Hippocampal formation (tissue), 2 donors: ENCODE results near the gene MSI2.

Source experiments
- DNase-seq, 2 donors: peaks; one replicate each; lab custom pipeline; 2025; lab: John Stamatoyannopoulos, UW

MSI2 gene

DNA sequence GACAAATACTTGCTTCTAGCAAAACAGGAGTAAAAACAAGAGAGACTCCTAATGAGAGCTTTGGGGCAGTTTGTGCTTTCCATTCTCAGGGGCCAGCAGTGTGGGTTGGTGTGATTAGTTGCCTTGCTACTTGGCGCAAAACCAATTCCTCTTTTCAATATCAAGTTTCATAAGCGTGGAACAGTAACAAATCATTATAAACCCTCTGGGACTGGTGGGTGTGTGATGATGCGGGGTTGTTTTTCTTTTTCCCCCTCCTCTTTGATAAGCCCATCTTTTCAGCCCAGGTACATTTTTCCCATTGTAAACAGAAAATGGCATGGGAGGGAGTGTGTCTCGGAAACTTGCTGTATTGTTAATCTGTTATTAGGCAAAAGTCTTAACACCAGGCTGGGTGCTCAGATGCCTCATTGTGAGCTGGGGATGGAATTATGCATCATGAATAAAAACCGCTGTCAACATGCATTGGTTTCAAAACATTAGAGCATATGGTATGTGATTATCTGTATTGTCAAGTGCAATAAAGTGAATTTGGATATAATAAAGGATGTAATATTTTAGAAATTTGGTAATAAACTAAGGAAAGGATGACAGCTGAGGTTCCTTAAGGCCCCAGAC lies 322.4 kb downstream of the MSI2 start:
- DNase-seq: no peak

DNA sequence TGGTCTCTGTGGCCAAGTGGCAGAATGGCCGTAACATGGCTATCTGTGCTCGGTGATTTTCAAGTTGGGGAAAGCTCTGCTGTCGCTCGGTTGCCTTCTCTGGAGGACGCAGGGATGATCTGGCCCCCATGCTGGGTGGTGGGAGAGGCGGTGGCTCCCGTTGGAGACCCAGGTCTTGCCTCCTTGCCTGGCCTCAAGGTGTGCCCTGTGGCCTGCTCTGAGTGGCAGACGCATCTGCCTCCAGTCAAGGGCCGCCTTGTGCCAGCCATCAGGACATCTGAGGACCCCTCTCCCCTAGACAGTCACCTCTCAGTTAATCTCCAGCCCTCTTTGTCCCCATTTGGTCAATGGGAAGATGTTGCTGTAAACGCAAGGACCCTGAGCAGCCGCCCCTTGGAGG lies 322.9 kb downstream of the MSI2 start:
- DNase-seq: no peak

DNA sequence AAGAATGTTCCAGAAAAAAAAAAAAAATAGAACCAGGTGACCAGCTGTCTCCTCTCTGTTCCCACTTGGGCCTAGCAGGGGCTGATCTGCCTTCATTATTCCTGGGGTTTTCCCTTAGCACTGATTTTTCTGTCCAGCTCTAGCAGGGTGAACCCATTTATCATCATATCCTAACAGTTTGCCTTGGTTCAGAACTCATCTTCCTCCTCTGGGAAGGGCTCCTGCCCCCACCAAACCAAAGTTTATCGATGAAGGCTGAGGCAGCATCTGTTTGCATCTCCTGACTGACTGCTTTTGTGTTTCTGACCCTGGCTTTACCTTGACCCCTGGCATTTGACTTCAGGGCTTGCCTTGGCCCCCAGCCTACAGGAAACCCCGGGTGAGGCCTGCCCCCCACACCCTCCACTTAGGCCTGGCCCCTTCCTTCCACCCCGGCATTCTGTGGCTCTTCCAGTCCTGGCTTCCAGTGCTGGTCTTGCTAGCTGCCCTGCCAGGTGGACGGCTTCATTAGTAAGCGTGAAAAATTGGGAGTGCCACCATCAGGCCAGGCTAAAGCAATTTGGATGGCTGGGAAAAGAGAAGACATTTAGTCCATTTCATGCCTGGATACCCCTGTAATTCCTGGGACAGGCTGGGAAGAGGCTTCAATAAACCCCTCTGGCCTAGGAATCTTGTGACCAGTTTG lies 323.9 kb downstream of the MSI2 start:
- no peak for DNase-seq

DNA sequence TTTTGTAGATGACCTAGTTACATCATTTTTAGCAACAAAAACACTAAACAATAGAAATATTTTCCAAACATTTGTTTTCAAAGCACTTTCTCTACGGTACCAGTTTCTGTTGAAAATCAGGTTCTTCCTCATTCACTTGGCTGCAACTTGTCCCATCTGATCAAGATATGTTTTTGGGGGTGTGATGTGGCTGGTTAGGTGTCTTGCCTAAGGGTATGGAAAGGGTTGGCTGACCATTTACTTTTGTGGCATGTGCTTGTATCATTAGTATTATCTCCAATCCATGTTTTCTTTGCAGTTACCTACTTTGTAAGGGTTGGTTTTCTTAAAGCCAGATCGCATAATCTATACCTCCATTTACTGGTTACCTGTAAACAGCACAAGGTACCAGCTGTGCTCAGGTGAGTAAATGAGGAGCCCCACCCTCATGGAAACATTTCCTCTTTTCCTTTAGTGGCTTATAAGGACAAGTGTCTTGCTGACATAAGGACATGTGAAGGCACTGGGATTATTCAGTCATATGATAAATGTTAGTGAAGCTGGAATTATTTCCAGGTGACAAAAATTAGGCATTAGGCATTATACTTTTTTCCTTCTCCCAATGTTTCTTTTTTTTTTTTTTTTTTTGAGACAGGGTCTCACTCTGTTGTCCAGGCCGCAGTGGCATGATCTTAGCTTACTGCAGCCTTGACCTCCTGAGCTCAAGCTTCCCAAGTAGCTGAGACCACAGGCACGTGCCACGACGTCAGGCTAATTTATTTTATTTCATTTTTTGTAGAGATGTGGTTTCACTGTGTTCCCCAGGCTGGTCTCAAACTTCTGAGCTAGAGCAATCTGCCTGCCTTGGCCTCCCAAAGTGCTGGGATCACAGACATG lies 326.8 kb downstream of the MSI2 start:
- no peak for DNase-seq

DNA sequence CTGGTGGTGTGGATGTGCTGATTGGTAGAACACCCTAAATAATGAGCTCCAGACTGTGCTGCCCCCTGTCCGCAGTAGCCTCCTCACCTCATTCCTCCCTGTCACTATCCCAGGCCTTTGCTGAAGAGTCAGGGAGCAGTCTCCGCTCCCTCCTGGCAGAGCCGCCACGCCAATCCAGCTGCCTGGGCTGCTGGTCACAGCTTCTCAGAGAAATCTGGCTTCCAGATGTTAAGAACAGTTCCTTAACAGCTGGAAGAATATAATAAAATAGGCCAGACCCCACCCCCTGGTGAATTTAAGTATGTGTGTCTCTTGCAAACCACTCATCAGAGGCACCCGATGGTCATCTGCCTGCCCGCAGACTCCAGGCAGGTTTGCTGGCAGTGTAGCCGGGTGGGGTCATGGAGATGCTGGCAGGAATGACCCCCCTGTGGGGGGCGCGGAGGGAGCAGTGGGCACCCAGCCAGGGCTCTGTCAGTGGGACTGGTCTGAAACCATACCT lies 327.8 kb downstream of the MSI2 start:
- no peak for DNase-seq

DNA sequence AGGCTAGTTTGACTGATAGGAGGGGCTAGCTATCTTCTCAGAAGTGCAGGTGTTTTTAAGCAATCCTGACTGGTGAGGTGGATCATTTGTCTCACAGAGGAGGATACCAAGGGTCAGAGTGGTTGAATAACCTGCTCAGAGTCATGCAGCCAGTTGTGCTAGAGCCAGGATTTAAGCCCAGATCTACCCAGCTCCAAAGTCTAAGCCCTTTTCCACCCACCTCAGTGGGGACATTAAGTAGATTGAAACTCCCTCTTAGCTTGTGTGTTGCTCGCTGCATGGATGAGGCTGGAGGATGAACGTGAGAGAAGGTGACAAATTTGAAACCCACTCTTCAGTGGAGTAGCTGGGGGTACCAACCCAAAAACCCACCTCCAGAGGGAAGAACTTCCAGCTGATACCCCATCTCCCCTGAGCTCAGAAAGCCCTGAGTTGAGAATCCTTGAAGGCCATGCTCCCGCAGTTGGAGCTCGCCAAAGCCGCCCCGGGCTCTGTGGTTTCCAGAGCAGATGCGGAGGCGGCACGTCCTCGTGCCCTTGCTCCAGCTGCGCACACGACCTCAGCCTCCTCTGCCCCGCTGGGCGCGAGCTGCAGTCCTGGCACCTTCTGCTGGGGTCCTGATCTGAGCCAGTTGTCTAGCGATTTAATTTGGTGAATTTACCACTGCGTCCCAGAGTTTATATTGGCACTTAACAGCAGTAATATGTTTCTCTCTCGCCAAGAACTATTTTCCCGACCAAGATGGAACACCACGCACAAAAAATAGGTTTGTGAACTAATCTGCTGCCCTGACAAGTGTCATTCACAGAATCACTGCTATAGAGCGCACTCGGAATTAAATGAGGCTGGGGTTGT lies 329.2 kb downstream of the MSI2 start:
- DNase-seq: no peak

DNA sequence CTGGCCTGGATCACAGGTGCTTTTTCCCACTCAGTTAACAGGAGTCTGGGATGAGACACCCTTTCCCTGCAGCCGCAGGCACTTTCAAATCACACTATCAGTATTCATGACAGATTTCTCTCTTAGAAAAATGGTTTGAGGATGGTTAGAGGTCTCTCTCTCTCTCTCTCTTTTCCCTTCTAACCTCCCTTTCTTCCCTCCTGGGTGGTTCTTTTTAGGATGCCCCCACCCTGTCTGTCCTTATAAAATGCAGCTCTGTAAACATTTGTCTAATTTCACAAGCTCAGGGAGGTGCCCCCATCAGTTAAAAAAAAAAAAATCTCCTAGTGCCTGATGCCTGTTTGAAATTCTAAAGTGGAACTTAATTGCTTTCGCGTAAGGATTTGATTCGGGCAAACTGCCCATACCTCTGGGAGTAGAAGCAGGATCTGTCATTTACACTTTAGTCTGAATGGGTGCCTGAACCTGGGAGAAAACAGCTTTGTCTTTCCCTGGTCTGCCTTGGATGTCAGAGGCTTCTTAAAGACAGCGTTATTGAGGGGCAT lies 329.9 kb downstream of the MSI2 start:
- no peak for DNase-seq

DNA sequence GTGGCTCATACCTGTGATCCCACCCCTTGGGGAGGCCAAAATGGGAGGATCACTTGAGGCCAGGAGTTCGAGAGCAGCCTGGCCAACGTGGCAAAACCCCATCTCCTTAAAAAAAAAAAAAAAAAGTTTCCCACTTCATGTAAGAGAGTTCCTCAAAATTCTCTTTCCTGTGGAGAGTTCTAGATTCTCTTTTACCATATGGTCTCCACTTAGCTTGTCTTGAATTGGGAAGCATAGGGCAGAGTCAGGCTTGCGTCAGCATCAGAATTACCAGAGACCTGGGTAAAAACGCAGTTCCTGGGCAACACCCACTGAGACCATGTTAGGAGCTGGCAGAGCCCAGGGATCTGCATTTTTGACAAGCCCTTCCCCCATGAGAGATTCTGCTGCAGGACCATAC lies 330.4 kb downstream of the MSI2 start:
- DNase-seq: no peak

DNA sequence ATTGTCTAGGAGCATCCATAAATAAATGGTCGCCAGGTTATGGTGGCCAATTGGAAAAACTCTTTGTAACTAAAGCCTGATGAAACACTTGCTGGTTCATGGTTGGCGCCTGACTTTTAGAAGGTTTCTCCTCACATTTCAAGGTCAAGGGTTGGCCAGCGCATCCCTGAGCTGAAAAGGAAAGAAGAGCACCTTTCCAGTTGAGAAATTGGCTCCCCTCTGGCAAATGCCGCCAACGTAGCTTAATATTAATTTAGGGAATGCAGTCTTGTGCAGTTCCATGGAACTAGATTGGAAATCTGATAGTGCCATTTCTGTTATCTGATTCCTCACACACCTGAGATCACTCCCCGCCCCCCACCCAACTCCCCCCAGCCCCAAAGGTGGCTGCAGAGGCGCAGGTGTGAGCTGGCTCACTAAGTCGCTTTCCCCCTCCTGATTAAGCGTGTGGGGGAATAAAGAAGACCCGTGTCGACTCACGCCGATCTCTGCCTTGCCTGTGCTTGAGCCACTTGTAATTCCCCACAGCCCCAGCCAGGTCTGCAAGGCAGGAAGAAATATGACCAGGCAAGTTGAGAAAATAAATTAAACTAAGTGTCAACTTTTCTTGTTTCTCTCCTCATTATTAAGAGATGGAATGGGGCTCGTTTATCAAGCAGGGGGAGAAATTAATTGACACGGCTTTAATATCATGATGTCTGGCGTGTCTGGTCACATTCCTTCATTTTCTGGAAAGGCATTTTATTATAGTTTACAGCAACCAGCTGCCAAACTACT lies 331.1 kb downstream of the MSI2 start:
- DNase-seq: no peak

DNA sequence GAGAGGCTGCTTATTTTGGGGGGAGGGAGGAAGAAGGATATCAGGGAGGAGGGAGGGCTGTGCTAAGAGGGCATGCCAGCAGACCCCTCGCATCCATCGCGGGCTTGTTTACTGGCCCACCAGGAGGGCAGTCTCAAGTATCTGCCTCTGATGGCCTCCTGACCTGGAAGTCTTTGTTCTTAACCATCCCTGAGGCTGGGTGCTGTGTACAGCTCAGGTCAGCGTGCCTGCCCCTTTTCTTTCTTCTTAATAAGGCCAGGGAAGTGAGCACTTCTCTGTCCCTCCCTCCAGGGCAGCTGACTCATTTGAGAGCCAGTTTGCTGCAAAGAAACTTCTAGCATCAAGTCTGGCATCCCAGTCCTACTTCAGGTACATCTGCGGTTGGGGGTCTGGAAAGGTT lies 331.8 kb downstream of the MSI2 start:
- no peak for DNase-seq

DNA sequence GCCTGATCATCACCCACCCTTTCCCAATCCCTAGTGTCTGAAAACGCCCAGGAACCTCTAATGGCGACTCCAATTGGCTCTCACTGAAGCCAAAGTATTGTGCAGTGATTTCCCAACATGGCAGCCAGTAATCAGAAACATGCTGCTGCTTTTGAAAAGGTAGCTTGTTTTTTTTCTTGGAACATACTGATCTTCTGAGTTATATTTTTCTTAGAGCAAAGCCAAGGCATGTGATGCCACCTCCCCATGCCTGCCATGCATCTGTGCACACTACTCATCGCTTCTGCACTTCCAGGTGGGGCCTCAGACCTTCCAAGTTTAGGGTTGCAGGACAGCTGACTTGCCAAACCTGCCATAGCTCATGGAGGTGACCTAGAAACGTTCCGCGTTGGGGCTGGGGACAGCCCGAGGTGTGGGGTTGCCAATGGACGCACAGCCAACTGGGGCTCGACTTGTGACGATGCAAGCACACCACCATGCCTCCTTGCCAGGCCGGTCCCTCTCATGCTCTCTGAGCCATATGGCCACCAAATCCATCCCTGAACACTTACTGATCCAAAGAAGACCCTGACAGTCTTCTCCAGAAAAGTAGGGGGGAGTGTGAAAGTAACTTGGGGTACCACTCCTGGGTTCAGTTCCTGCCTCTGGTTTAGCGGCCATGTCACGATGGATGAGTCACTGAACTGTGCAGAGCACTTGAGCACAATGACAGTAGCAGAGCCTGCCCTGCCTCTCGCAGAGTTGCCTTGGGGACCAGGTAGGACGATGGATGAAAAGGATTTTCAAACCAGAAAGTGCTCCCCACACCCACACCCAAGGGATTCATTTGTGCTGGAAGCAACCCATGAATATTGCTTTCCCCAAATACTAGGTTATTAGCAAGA lies 333.1 kb downstream of the MSI2 start:
- DNase-seq: no peak

DNA sequence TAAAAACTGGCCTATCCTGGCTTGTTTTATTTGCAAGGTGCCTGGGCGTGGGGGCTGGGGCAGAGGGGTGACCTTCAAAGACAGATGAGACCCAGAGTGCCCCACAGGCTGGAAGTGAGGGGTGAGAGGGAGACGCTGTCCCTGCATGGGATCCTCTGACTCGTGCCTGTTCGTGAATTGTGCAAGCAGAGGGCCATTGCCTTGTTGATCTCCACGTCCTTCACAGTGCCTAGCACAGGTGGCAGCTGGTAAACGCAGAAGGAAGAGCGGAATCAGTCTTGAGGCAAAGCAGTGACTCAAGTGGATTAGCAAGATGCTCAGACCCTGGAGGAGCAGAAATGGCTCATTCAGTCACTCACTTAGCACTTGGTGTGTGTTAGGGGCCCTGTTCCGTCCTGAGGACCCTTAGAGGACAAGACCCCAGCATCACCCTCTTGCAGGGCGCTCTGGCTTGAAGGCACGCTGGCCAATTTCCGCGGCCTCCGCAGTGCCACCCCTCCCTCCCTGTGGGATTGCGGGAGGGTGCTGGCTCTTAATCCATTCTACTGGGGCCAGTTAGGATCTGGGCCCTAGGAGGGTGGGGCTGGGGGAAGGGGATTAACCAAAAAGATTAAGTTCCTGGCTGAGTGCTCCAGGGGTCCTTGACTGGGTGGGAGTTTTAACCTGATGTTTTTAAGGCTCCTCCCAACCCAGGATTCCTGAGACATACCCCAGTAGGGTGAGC lies 337.6 kb downstream of the MSI2 start:
- no peak for DNase-seq

DNA sequence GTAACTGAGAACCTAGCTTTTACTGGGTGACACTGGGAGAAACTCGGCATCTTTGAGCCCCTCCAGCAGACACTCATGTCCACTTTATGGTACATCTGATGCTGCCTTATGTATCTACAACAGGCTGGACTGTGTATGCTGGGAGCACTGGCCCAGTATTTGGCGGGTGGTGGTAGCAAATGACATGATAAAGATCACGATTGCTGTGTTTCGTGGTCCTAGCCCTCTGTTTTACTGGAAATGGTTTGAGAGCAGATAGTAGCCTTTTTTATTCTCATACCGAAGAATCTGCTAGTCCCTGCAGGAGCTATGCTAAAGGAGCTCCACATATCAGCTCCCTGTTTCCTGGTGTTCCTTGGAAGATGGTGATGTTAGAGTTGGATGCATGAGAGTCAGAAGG lies 338.4 kb downstream of the MSI2 start:
- DNase-seq: no peak

DNA sequence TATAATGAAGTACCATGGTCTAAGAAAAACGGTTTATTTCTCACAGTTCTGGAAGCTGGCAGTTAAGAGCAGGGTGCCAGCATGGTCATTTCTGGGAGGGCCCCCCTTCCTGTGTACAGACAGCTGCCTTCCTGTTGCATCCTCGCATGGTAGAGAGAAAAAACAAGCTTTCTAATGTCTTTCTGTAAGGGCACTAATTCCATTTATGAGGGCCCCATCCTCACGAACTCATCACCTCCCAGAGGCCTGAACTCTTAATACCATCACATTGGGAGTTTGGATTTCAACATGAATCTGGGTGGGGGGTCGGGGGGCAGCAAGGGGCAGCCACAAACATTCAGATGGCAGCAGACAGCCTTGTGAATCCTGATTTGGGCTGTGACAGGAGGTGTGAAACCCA lies 339.1 kb downstream of the MSI2 start:
- DNase-seq: no peak

DNA sequence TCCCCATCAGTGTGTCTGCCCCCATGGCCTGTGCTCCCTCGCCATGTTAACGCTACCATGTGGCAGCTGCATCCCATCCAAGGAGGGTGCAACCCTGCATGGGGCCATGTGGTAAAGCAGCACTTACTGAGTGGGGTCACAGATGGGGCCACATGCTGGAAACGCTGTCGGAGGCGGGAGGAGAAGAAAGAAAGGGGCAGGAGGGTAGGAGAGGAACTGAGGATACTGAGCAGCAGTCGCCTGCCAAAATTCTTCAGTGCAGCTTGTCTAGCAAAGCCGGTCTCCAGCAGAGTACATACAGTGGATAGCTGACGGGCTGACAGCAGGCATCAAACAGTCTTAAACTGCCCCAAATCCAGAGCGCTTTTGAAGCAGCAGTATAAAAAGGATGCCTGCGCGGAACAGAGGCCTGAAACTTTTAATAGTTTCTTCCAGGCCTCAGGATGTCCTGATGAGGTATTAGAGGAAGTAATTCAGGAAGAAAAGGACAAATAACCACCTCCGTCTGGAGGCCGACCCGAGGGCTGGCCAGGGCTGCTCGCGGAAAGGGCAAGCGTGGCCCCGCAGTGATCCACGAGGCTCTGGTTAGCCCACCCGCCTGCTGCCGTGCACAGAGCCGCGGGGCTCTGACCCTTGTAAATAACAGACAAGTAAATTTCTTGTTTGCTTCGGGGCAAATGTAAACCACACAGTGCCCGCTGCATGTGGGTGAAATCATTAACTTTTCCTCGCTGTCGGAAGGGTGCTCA lies 339.8 kb downstream of the MSI2 start:
- no peak for DNase-seq

DNA sequence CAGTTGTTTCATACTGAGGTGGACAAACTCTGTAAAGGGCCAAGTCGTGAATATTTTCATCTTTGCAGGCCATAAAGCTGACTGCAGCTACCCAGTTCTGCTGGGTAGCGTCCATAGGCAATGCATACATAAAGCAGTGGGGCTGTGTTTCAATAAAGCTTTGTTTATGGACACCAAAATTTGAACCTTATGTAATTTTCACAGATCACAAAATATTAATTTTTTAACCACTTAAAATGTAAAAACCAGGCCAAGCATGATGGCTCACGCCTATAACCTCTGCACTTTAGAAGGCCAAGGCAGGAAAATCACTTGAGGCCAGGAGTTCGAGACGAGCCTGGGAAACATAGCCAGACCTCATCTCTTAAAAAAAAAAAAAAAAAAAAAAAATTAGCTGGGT lies 340.8 kb downstream of the MSI2 start:
- DNase-seq: no peak

DNA sequence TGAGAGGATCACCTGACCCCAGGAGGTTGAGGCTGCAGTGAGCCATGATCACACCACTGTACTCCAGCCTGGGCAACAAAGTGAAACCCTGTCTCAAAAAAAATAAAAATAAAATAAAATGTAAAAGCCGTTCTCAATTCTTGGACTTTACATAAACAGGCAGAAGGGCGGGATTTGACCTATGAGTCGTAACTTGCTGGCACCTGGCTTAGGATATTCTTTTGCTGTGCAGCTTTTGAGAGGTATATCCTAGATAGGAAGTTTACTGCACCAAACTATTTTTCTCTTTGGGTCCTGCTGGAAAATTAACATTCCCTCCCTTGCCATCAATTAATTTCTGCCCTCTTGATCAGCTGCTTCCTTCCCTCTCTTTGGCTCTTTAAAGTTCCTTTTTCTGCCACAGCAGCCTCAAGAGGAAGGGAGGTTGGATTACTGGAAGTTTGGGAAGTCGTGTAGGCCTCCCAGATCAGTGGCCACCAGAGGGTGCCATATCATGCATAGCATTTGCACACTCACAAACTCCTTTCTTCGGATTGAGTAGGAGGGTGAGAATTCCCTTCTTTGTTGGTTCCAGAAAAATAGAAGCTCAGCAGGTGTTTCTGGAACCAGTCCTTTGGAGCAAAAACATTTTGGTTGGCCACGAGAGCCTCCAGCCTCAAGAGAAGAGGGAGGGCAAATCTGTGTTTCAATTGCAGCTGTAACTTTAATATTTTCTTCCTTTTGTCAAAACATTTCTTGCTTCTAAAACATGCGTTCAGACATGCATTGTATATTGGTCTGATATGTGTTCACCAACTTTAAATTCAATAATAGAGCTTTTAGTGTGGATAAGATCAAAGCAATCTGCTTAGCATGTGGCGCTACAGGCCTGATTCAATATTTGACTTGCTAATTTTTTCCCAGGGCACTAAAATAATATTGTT lies 341.5 kb downstream of the MSI2 start:
- peak; percentile 46 to 83 for DNase-seq
